Activated gamma-delta T cell treated with anti-CD3 and anti-CD28 coated beads, Interleukin-2, amount 50 U/mL, for 16 hours (primary cell): Measurements from ENCODE around the gene PHF14.

Experiments used
- DNase-seq: peaks from one replicate; pipeline ENCODE4 v3.0.0-alpha.2; 2020; ENCODE audit warnings: low read depth

The PHF14 gene

DNA sequence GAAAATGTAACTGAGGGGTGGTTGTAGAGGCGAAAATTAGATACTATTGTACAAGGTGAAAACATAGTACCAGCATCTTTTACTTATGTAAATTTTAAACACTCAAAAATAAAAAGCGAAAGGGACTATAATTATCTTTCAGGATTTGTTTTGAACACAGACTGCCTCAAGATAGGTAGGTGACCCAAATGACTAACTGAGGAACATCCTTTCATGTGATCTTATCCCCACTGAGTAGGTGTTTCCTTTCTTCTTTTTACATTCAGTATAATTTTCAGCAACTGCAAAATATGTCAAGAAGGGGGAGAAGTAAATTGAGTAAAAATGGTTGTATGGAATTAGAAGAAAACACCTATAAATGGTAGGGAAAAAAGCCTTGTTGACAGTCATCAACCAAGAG, 236.7 kb downstream of the PHF14 start:
- DNase-seq, result no peak

- peak; percentile 12 for DNase-seq
Measured at GRCh38 chr7:11212080-11212711, 238.5 kb downstream of the PHF14 start.

- no peak for DNase-seq
Measured at GRCh38 chr7:11212816-11213215, 239.1 kb downstream of the PHF14 start.

DNA sequence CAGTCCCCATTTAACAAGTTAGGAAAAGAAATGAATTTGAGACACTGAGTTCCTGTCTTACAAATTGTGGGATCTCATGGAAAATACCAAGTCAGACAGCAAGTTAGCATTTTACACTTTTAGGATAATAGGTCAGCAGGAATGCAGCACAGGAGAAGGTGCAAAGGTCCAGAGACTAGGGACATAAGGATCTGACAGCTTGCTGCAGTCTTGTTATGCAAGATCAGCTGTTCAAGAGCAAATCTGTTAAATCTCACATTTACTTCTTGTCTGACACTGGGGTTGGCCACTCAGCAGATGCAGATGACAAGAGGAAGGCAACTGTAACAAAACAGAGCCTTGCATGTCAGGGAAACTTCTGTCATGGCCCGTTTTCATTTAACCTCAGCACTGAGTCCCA, 239.6 kb downstream of the PHF14 start:
- DNase-seq, result no peak

GRCh38 chr7:11216276-11216675, 242.6 kb downstream of the PHF14 start:
- no peak for DNase-seq

- DNase-seq, result no peak
Measured at GRCh38 chr7:11217848-11218565, 244.3 kb downstream of the PHF14 start.
